H9 (cell line): ENCODE data around the gene RGS13. TPM values are rescaled to one million over a fixed set of nuclear protein-coding genes. Genes with fewer than 3 reads are reported as not detected.

Experiments
- DNase-seq: peaks from one replicate; pipeline ENCODE4 v3.0.0-alpha.2; 2017
- H2AFZ ChIP-seq: one replicate; pipeline ENCODE4 v1.6.1; 2013; ENCODE audit warnings: mild to moderate bottlenecking, low read length, control low read depth, moderate library complexity
- H2AK5ac ChIP-seq: 2 replicates; pipeline ENCODE4 v1.6.1; 2013; ENCODE audit warnings: low read length, control low read depth, mixed read lengths; ENCODE audit not compliant: insufficient read length
- H2BK120ac ChIP-seq: one replicate; pipeline ENCODE4 v1.6.1; 2013; ENCODE audit warnings: low read depth, mild to moderate bottlenecking, low read length, control low read depth, inconsistent platforms; ENCODE audit not compliant: poor library complexity, severe bottlenecking
- H2BK12ac ChIP-seq: 2 replicates; pipeline ENCODE4 v1.6.1; 2013; ENCODE audit warnings: low read length, control low read depth, mixed read lengths, low read depth; ENCODE audit not compliant: insufficient read length
- H2BK15ac ChIP-seq: 2 replicates; pipeline ENCODE4 v1.6.1; 2013; ENCODE audit warnings: low read depth, low read length, control low read depth
- H2BK20ac ChIP-seq: one replicate; pipeline ENCODE4 v1.6.1; 2013; ENCODE audit warnings: low read depth, mild to moderate bottlenecking, low read length, control low read depth, inconsistent platforms; ENCODE audit not compliant: poor library complexity, severe bottlenecking
- H2BK5ac ChIP-seq: 2 replicates; pipeline ENCODE4 v1.6.1; 2013; ENCODE audit warnings: low read length, control low read depth, mixed read lengths; ENCODE audit not compliant: insufficient read length
- H3K14ac ChIP-seq: 2 replicates; pipeline ENCODE4 v1.6.1; 2013; ENCODE audit warnings: low read length, control low read depth; ENCODE audit not compliant: insufficient read depth
- H3K18ac ChIP-seq: 2 replicates; pipeline ENCODE4 v1.6.1; 2013; ENCODE audit warnings: low read depth, mild to moderate bottlenecking, mixed read lengths, low read length, control low read depth; ENCODE audit not compliant: insufficient read length
- H3K23ac ChIP-seq: 2 replicates; pipeline ENCODE4 v1.6.1; 2013; ENCODE audit warnings: low read length, control low read depth, mixed read lengths, low read depth; ENCODE audit not compliant: insufficient read length
- H3K23me2 ChIP-seq: 2 replicates; pipeline ENCODE4 v1.6.1; 2013; ENCODE audit warnings: low read depth, mild to moderate bottlenecking, mixed read lengths, low read length, control low read depth; ENCODE audit not compliant: insufficient read length, poor library complexity, severe bottlenecking
- H3K27ac ChIP-seq: 2 replicates; pipeline ENCODE4 v1.5.1; 2013; ENCODE audit warnings: low read length, control low read depth, mixed read lengths, low read depth; ENCODE audit not compliant: insufficient read length
- H3K27me3 ChIP-seq: 2 replicates; pipeline ENCODE4 v1.6.1; 2013; ENCODE audit warnings: low read length, control low read depth, inconsistent platforms; ENCODE audit not compliant: insufficient read depth
- H3K4ac ChIP-seq: 2 replicates; pipeline ENCODE4 v1.6.1; 2013; ENCODE audit warnings: low read depth, mild to moderate bottlenecking, control low read depth, inconsistent platforms, low read length, moderate library complexity
- H3K4me1 ChIP-seq: 2 replicates; pipeline ENCODE4 v1.6.1; 2013; ENCODE audit warnings: low read length, control low read depth, inconsistent platforms; ENCODE audit not compliant: insufficient read depth
- H3K4me2 ChIP-seq: 2 replicates; pipeline ENCODE4 v1.6.1; 2013; ENCODE audit warnings: low read length, control low read depth, mixed read lengths; ENCODE audit not compliant: insufficient read length, insufficient read depth
- H3K56ac ChIP-seq: 2 replicates; pipeline ENCODE4 v1.6.1; 2013; ENCODE audit warnings: low read depth, mild to moderate bottlenecking, mixed read lengths, low read length, control low read depth; ENCODE audit not compliant: insufficient read length
- H3K79me1 ChIP-seq: 2 replicates; pipeline ENCODE4 v1.6.1; 2013; ENCODE audit warnings: low read depth, mild to moderate bottlenecking, moderate library complexity, low read length, control low read depth, inconsistent platforms; ENCODE audit not compliant: insufficient read depth, poor library complexity, severe bottlenecking
- H3K79me2 ChIP-seq: 2 replicates; pipeline ENCODE4 v1.6.1; 2013; ENCODE audit warnings: low read length, control low read depth, inconsistent platforms; ENCODE audit not compliant: insufficient read depth
- H3K9ac ChIP-seq: 2 replicates; pipeline ENCODE4 v1.6.1; 2013; ENCODE audit warnings: low read length, control low read depth, mixed read lengths; ENCODE audit not compliant: insufficient read length; ENCODE audit errors: extremely low read depth
- H3K9me3 ChIP-seq: one replicate; pipeline ENCODE4 v1.6.1; 2013; ENCODE audit warnings: low read depth, low read length, inconsistent platforms; ENCODE audit not compliant: control insufficient read depth
- H3T11ph ChIP-seq: one replicate; pipeline ENCODE4 v1.6.1; 2013; ENCODE audit warnings: mild to moderate bottlenecking, low read length, control low read depth, inconsistent platforms
- H4K20me1 ChIP-seq: one replicate; pipeline ENCODE4 v1.6.1; 2013; ENCODE audit not compliant: control insufficient read depth, insufficient read length, insufficient read depth
- H4K5ac ChIP-seq: 2 replicates; pipeline ENCODE4 v1.6.1; 2013; ENCODE audit warnings: low read depth, mild to moderate bottlenecking, mixed read lengths, low read length, control low read depth; ENCODE audit not compliant: insufficient read length
- H4K8ac ChIP-seq: replicated peaks from 2 replicates; pipeline ENCODE4 v1.6.1; 2013; ENCODE audit warnings: low read length, control low read depth, mixed read lengths, low read depth; ENCODE audit not compliant: insufficient read length
- H4K91ac ChIP-seq: 2 replicates; pipeline ENCODE4 v1.6.1; 2013; ENCODE audit warnings: low read depth, mild to moderate bottlenecking, moderate library complexity, mixed read lengths, low read length, control low read depth; ENCODE audit not compliant: insufficient read length
- H3K27ac Mint-ChIP-seq, 3 experiments: 2 replicates in 2 of 3; 3 replicates in 1 of 3; pipeline ENCODE4 v1.8.0; 2020 to 2021; ENCODE audit warnings: mixed read lengths in 3 of 3, mild to moderate bottlenecking in 1 of 3, moderate library complexity in 1 of 3
- H3K27me3 Mint-ChIP-seq: 2 replicates; pipeline ENCODE4 v1.8.0; 2021; ENCODE audit warnings: low read depth, mild to moderate bottlenecking, moderate library complexity, mixed read lengths
- H3K36me3 Mint-ChIP-seq, 3 experiments: 2 replicates in 2 of 3; 3 replicates in 1 of 3; pipeline ENCODE4 v1.8.0; 2020 to 2021; ENCODE audit warnings: low read depth in 3 of 3, mixed read lengths in 3 of 3; ENCODE audit not compliant: insufficient read depth in 1 of 3
- H3K4me1 Mint-ChIP-seq, 2 experiments: 2 replicates each; pipeline ENCODE4 v1.8.0; 2020; ENCODE audit warnings: mixed read lengths in 2 of 2
- H3K4me3 Mint-ChIP-seq, 2 experiments: 2 replicates in 1 of 2; 3 replicates in 1 of 2; pipeline ENCODE4 v1.8.0; 2020 to 2021; ENCODE audit warnings: mild to moderate bottlenecking in 2 of 2, mixed read lengths in 2 of 2, moderate library complexity in 1 of 2
- H3K9me3 Mint-ChIP-seq, 2 experiments: 2 replicates in 1 of 2; 3 replicates in 1 of 2; pipeline ENCODE4 v1.8.0; 2020; ENCODE audit warnings: mild to moderate bottlenecking in 2 of 2, mixed read lengths in 2 of 2, moderate library complexity in 1 of 2
- WGBS: extraction: QIAGEN DNeasy Blood & Tissue Kit; methylation state at CpG from one replicate; pipeline ENCODE4 v1.1.7; 2013; ENCODE audit warnings: missing lambda C conversion rate, low lambda C conversion rate, mixed read lengths; ENCODE audit not compliant: insufficient read length; ENCODE audit errors: extremely low coverage; 5-methylcytosine and 5-hydroxymethylcytosine counted together
- total RNA-seq: library from RNA; stranded (reverse); gene quantifications from 2 replicates; pipeline ENCODE4 v1.2.1, GENCODE V29; 2021
- TF ChIP-seq, protein P1 (sequence below): fragments of 200-600 bp; sonication (generic); conservative IDR thresholded peaks from 3 replicates; pipeline ENCODE4 v1.8.0; 2021; ENCODE audit warnings: antibody characterized with exemption, mild to moderate bottlenecking

The RGS13 gene
- total RNA-seq, 1 experiment from 2014 or later = not detected

DNA sequence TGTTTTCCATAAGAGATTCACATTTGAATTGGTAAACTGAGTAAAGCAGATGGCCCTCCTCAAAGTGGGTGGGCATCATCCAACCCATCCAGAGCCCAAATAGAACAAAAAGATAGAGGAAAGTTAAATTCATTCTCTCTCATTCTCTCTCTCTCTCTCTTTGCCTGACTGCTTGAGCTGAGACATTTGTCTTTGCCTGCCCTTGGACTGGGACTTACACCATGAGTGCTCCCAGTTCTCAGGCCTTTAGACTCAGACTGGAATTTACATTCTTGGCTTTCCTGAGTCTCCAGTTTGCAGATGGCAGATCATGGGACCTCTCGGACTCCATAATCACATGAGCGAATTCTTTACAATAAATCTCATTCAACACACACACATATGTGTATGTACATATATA lies 69.6 kb downstream of the RGS13 start:
- Histone ChIP-seq H2BK120ac (no peak overlapping the region), H3K79me1 (no peaks in the 10 kb centered on the region), H2BK12ac (no peak overlapping the region), H3K9me3 (no peaks in the 10 kb centered on the region), H3T11ph (no peak overlapping the region), H3K14ac (no peak overlapping the region), H4K5ac (no peak overlapping the region), H2BK15ac (no peak overlapping the region), H3K4me1 (no peaks in the 10 kb centered on the region), H3K23me2 (no peaks in the 10 kb centered on the region), H4K91ac (no peak overlapping the region), H3K79me2 (no peaks in the 10 kb centered on the region), H3K27ac (no peak overlapping the region), H4K8ac (no peak overlapping the region), H4K20me1 (no peaks in the 10 kb centered on the region), H3K4me2 (no peak overlapping the region), H2AK5ac (no peak overlapping the region), H2BK20ac (no peak overlapping the region), H3K27me3 (no peaks in the 10 kb centered on the region), H3K4ac (no peak overlapping the region), H3K23ac (no peak overlapping the region), H2AFZ (no peak overlapping the region), H3K56ac (no peak overlapping the region), H2BK5ac (no peak overlapping the region), H3K18ac (no peak overlapping the region), H3K9ac (no peak overlapping the region)
- WGBS = no CpG with 5 or more reads among the region's 2 CpGs
- Mint-ChIP-seq H3K9me3 (no peaks in the 10 kb centered on the region), H3K27ac (no peak overlapping the region), H3K27me3 (no peaks in the 10 kb centered on the region), H3K4me3 (no peak overlapping the region), H3K4me1 (peaks cover 0 to 2% of the 10 kb centered on the region in 2 experiments; a peak in 1 of 4 replicates), H3K36me3 (no peaks in the 10 kb centered on the region)
- DNase-seq = no peak
- TF ChIP-seq, protein P1, sequence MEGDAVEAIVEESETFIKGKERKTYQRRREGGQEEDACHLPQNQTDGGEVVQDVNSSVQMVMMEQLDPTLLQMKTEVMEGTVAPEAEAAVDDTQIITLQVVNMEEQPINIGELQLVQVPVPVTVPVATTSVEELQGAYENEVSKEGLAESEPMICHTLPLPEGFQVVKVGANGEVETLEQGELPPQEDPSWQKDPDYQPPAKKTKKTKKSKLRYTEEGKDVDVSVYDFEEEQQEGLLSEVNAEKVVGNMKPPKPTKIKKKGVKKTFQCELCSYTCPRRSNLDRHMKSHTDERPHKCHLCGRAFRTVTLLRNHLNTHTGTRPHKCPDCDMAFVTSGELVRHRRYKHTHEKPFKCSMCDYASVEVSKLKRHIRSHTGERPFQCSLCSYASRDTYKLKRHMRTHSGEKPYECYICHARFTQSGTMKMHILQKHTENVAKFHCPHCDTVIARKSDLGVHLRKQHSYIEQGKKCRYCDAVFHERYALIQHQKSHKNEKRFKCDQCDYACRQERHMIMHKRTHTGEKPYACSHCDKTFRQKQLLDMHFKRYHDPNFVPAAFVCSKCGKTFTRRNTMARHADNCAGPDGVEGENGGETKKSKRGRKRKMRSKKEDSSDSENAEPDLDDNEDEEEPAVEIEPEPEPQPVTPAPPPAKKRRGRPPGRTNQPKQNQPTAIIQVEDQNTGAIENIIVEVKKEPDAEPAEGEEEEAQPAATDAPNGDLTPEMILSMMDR = no peak
